GM12878 (cell line): ENCODE results near the gene COPRS. TPM values are rescaled to one million over a fixed set of nuclear protein-coding genes. Genes with fewer than 3 reads are reported as not detected.

ENCODE experiments used
- ATAC-seq: fragments of 200-7000 bp; cut with Tn5 transposase; 3 replicates; pipeline ENCODE4 v1.9.1; 2020; ENCODE audit warnings: mild to moderate bottlenecking, moderate library complexity
- BruUV-seq: library from RNA; stranded (reverse); fragments of 400-500 nt; replicated peaks from 2 replicates; lab custom pipeline; 2021; lab: Mats Ljungman, UMichigan
- CTCF ChIA-PET: fragments of 300-600 bp; sonication (Branson Sonifier 250); formaldehyde crosslinking; extraction: SDS; loops from one replicate; lab custom pipeline; 2021; ENCODE audit warnings: inconsistent platforms; lab: Yijun Ruan, JAX
- POLR2A ChIA-PET: fragments of 350-600 bp; formaldehyde crosslinking; extraction: SDS; loops from one replicate; lab custom pipeline; 2021; ENCODE audit warnings: inconsistent platforms; lab: Charles Lee
- RAD21 ChIA-PET: fragments of 300-600 bp; sonication (Branson Sonifier 250); formaldehyde crosslinking; loops from one replicate; lab custom pipeline; 2023; ENCODE audit warnings: antibody characterized with exemption; ENCODE audit not compliant: unreplicated experiment; lab: Charles Lee
- SMC1A ChIA-PET: fragments of 300-600 bp; sonication (Branson Sonifier 250); formaldehyde crosslinking; loops from one replicate; lab custom pipeline; 2023; ENCODE audit not compliant: unreplicated experiment, uncharacterized antibody; lab: Charles Lee
- DNase-seq: peaks from one replicate; pipeline ENCODE4 v3.0.0-alpha.2; 2011; ENCODE audit warnings: low read depth, low spot score
- FAIRE-seq: peaks from 3 replicates; lab custom pipeline; 2011; peaks lifted over from hg19 to GRCh38; lab: Jason Lieb, UNC
- H2AFZ ChIP-seq: 2 replicates; pipeline ENCODE4 v1.6.0; 2011; ENCODE audit warnings: low read depth, low read length, control low read depth; ENCODE audit not compliant: control insufficient read depth
- H3K27ac ChIP-seq: 2 replicates; pipeline ENCODE4 v1.5.1; 2011; ENCODE audit warnings: control low read depth; ENCODE audit not compliant: control insufficient read depth, insufficient read depth
- H3K27me3 ChIP-seq, 2 experiments: replicated peaks in 1 of 2; 2 replicates each; pipeline versions ENCODE4 v1.6.0 to v1.6.1; 2011; ENCODE audit warnings: low read length in 1 of 2; ENCODE audit not compliant: control insufficient read depth in 2 of 2, insufficient read depth in 2 of 2
- H3K36me3 ChIP-seq, 2 experiments: 2 replicates each; pipeline ENCODE4 v1.5.1; 2011; ENCODE audit warnings: low read length in 1 of 2; ENCODE audit not compliant: control insufficient read depth in 2 of 2, insufficient read depth in 2 of 2
- H3K4me1 ChIP-seq: 2 replicates; pipeline ENCODE4 v1.6.1; 2011; ENCODE audit warnings: mild to moderate bottlenecking, low read length, moderate library complexity, mixed read lengths; ENCODE audit not compliant: control insufficient read depth, insufficient read depth
- H3K4me2 ChIP-seq: 2 replicates; pipeline ENCODE4 v1.6.0; 2011; ENCODE audit warnings: control low read depth; ENCODE audit not compliant: control insufficient read depth, insufficient read depth
- H3K4me3 ChIP-seq: fragments of 200-600 bp; sonication (generic); 2 replicates; pipeline ENCODE4 v1.5.1; 2016
- H3K79me2 ChIP-seq: 2 replicates; pipeline ENCODE4 v1.6.0; 2011; ENCODE audit warnings: low read length; ENCODE audit not compliant: control insufficient read depth, insufficient read depth
- H3K9ac ChIP-seq: 2 replicates; pipeline ENCODE4 v1.8.0; 2011; ENCODE audit warnings: low read length, control low read depth, mixed read lengths; ENCODE audit not compliant: control insufficient read depth, insufficient read depth
- H3K9me3 ChIP-seq: replicated peaks from 3 replicates; pipeline ENCODE4 v1.5.1; 2011; ENCODE audit warnings: mild to moderate bottlenecking, low read length; ENCODE audit not compliant: control insufficient read depth, insufficient read depth
- H4K20me1 ChIP-seq: 2 replicates; pipeline ENCODE4 v1.6.0; 2011; ENCODE audit not compliant: control insufficient read depth, insufficient read depth
- BCL11A ChIP-seq: IDR thresholded peaks from 2 replicates; pipeline ENCODE4 v1.6.1; 2011; ENCODE audit warnings: low read depth, low read length
- JUND ChIP-seq: IDR thresholded peaks from 2 replicates; pipeline ENCODE4 v1.6.1; 2012; ENCODE audit warnings: low read depth, mild to moderate bottlenecking, low read length, improper control_type of control experiment, moderate library complexity
- SIN3A ChIP-seq: IDR thresholded peaks from 2 replicates; pipeline ENCODE4 v1.6.1; 2012; ENCODE audit warnings: low read depth, low read length, improper control_type of control experiment
- ZNF622 ChIP-seq: fragments of 450-650 bp; IDR thresholded peaks from 2 replicates; pipeline ENCODE4 v1.6.1; 2017; ENCODE audit warnings: mild to moderate bottlenecking, inconsistent platforms
- WGBS: methylation state at CpG from one replicate; pipeline ENCODE4 v1.1.6; 2016; ENCODE audit warnings: low lambda C conversion rate; ENCODE audit not compliant: insufficient replicate concordance, insufficient coverage; ENCODE audit errors: missing lambda C conversion rate; 5-methylcytosine and 5-hydroxymethylcytosine counted together
- in situ Hi-C: fragments of 300-500 bp; cut with MboI; formaldehyde crosslinking; loops from 9 replicates; pipeline ENCODE4 v1.14.3; 2018; ENCODE audit warnings: mixed read lengths
- intact Hi-C: fragments of 100-400 bp; cut with micrococcal nuclease; formaldehyde crosslinking; loops from one replicate; pipeline ENCODE4 v1.14.2; 2022; ENCODE audit not compliant: unreplicated experiment
- polyA plus RNA-seq, 11 experiments: library from polyadenylated mRNA; depleted of rRNA in 4 of 11; unstranded in 6 of 11; stranded (reverse) in 5 of 11; fragments of >200 nt; fragmentation: Nextera tagmentation in 4 of 11; fragmentation: Illumina TruSeq in 1 of 11; extraction: Ambion mirVana in 4 of 11; extraction: Trizol in 1 of 11; gene quantifications; 1 replicate in 1 of 11; 2 replicates in 10 of 11; pipeline versions ENCODE4 v1.2.1 to v1.2.3, GENCODE V29; 2011 to 2016; ENCODE audit warnings: inconsistent platforms in 2 of 11, missing spikeins in 2 of 11, low read depth in 1 of 11
- total RNA-seq, 4 experiments: library from RNA; depleted of rRNA in 3 of 4; stranded (reverse); fragments of >200 nt in 3 of 4; fragmentation: Illumina TruSeq in 1 of 4; extraction: Trizol in 1 of 4; gene quantifications; 2 replicates each; pipeline versions ENCODE4 v1.2.1 to v1.2.3, GENCODE V29; 2013 to 2021
- TF ChIP-seq, protein P1 (sequence below): fragments of 450-650 bp; conservative IDR thresholded peaks from 2 replicates; pipeline ENCODE4 v1.6.1; 2017; ENCODE audit warnings: mild to moderate bottlenecking, moderate library complexity
- TF ChIP-seq, protein P2 (sequence below): IDR thresholded peaks from 2 replicates; pipeline ENCODE4 v1.6.1; 2012; ENCODE audit warnings: improper control_type of control experiment, low read depth, low read length; ENCODE audit not compliant: insufficient replicate concordance

Gene COPRS
- total and polyA plus RNA-seq, 10 of the 15 experiments (the other 5 are each of a cell fraction or from before 2014, with no cell fraction given) = 6.3 to 41.9 (median 31.4) TPM

DNA sequence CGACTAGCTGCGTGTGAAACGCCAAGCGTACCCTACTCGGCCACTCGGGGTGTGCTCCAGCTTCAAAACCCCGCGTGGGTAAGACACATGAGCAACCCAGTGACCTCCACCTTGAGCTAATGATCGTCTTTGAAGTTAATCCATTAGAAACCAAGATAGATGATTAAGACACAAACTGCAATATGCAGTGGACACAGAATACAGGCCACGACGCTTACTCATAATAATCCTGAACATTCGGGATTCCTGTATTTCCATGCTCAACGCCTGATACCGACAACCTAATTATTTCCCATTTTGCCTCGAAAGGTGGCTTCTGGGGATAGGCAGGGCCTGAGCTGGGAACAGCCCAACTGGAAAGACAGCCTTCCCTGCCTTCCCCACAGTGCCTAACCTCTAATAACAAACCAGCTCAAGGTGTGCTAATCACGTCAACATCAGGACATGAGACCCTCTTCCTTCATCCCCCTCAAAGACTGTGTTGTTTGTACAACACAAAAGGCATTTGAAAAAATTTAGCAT lies 504 bp upstream of the COPRS start:
- H3K36me3 ChIP-seq = peaks cover 3% of the 10 kb centered on the region in 2 experiments; a peak in 3 of 4 replicates
- intact Hi-C loops = no loop called here
- H4K20me1 ChIP-seq = no peaks in the 10 kb centered on the region
- no peak overlapping the region for H3K9ac ChIP-seq
- ATAC-seq (no peak; the same call in 2 of the 3 replicates), DNase-seq (no peak), FAIRE-seq (no peak)
- TF ChIP-seq SIN3A (peak; percentile 85; the same call in 1 of the 2 replicates), BCL11A (no peak)
- peaks cover 7% of the 10 kb centered on the region; the same call in 1 of the 2 replicates for H3K4me1 ChIP-seq
- H3K27ac ChIP-seq = no peak overlapping the region
- H3K9me3 ChIP-seq = no peaks in the 10 kb centered on the region
- H3K27me3 ChIP-seq = no peaks in the 10 kb centered on the region
- in situ Hi-C loops = no loop called here
- peak overlapping the region; percentile 86 for H3K4me2 ChIP-seq
- 36% methylated on average over 14 of the region's 16 CpGs for WGBS
- H2AFZ ChIP-seq = peak overlapping the region; percentile 69
- ChIA-PET RAD21 (interaction anchor here (0.6 to 2.1 kb wide), 2 partner anchors 42 to 282 kb away, joined by 5 to 12 read pairs; partner anchors contain the start of gene UTP6), SMC1A (interaction anchor here (2.1 kb wide), 1 partner anchor 42 kb away, joined by 7 read pairs; the partner anchor contains the start of gene UTP6), CTCF (interaction anchor here (0.5 to 1.4 kb wide), 4 partner anchors 42 to 682 kb away, joined by 4 to 5 read pairs (median 5); partner anchors contain the start of gene UTP6), POLR2A (interaction anchor here (0.5 to 0.9 kb wide), 3 partner anchors 10 to 366 kb away, joined by 4 read pairs; no protein-coding TSS in a partner anchor)
- no TSS peak for BruUV-seq
- peak overlapping the region; percentile 56; the same call in 1 of the 2 replicates for H3K4me3 ChIP-seq
- H3K79me2 ChIP-seq = no peaks in the 10 kb centered on the region; the same call in 1 of the 2 replicates

DNA sequence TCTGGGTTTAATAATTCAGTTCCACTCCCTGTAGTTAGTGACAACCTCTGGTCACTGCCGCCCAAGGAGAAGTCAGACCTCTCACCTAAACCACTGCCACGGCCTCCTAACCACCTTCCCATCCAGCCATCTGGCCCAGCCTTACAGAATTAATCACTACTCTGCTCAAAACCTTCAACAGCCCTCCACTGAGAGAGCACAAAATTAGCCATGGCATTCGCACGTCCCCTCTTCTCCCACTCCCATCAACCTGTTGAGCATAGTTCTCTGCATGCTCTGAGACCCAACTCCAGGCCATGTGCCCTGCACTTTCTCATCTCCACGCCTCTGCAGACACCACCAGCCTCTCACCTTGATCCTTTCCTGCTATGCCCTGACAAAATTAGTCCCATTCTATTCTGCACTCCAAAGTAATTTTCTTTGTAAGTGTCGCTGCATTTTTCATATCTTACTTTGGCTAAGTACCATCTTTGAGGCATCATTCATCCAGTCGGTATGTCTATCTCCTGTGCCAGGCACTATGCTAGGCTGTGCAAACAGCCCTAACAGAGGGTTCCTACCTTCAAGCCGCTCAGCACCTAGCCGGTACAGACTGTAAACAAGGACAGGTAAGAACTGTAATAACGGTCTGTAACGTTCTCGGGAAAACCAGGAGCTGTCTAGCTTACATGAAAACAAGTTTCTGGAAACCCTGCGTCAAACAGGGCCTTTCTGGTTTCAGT lies 963 bp downstream of the COPRS start:
- ChIA-PET CTCF (interaction anchor here (1.0 to 1.2 kb wide), 2 partner anchors 15 to 43 kb away, joined by 4 to 8 read pairs; partner anchors contain the start of gene UTP6), SMC1A (interaction anchor here (0.6 to 1.6 kb wide), 3 partner anchors 24 to 604 kb away, joined by 3 to 4 read pairs (median 3); no protein-coding TSS in a partner anchor), RAD21 (interaction anchor here (2.1 kb wide), 1 partner anchor 43 kb away, joined by 12 read pairs; the partner anchor contains the start of gene UTP6), POLR2A (interaction anchor here (0.6 kb wide), 1 partner anchor 97 kb away, joined by 4 read pairs; no protein-coding TSS in a partner anchor)
- H3K9ac ChIP-seq = peak overlapping the region; percentile 5; the same call in 1 of the 2 replicates
- peaks cover 2 to 3% of the 10 kb centered on the region in 2 experiments; a peak in 3 of 4 replicates for H3K36me3 ChIP-seq
- in situ Hi-C loops (no loop called here), intact Hi-C loops (no loop called here)
- H2AFZ ChIP-seq = peak overlapping the region; percentile 11
- H3K27ac ChIP-seq = no peak overlapping the region
- BruUV-seq = TSS peak; percentile 64
- no peaks in the 10 kb centered on the region for H3K27me3 ChIP-seq
- H4K20me1 ChIP-seq = no peaks in the 10 kb centered on the region
- DNase-seq (no peak), FAIRE-seq (peak; percentile 56), ATAC-seq (peak; percentile 38)
- H3K79me2 ChIP-seq = no peaks in the 10 kb centered on the region; the same call in 1 of the 2 replicates
- H3K4me2 ChIP-seq = peak overlapping the region; percentile 78
- no peaks in the 10 kb centered on the region for H3K9me3 ChIP-seq
- H3K4me1 ChIP-seq = peaks cover 7% of the 10 kb centered on the region; the same call in 1 of the 2 replicates
- WGBS = 21% methylated on average over 13 of the region's 13 CpGs
- H3K4me3 ChIP-seq = peak overlapping the region; percentile 74
- TF ChIP-seq, protein P1, sequence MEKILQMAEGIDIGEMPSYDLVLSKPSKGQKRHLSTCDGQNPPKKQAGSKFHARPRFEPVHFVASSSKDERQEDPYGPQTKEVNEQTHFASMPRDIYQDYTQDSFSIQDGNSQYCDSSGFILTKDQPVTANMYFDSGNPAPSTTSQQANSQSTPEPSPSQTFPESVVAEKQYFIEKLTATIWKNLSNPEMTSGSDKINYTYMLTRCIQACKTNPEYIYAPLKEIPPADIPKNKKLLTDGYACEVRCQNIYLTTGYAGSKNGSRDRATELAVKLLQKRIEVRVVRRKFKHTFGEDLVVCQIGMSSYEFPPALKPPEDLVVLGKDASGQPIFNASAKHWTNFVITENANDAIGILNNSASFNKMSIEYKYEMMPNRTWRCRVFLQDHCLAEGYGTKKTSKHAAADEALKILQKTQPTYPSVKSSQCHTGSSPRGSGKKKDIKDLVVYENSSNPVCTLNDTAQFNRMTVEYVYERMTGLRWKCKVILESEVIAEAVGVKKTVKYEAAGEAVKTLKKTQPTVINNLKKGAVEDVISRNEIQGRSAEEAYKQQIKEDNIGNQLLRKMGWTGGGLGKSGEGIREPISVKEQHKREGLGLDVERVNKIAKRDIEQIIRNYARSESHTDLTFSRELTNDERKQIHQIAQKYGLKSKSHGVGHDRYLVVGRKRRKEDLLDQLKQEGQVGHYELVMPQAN = no peak
- no peak for TF ChIP-seq ZNF622
- no peak for TF ChIP-seq JUND
- TF ChIP-seq, protein P2, sequence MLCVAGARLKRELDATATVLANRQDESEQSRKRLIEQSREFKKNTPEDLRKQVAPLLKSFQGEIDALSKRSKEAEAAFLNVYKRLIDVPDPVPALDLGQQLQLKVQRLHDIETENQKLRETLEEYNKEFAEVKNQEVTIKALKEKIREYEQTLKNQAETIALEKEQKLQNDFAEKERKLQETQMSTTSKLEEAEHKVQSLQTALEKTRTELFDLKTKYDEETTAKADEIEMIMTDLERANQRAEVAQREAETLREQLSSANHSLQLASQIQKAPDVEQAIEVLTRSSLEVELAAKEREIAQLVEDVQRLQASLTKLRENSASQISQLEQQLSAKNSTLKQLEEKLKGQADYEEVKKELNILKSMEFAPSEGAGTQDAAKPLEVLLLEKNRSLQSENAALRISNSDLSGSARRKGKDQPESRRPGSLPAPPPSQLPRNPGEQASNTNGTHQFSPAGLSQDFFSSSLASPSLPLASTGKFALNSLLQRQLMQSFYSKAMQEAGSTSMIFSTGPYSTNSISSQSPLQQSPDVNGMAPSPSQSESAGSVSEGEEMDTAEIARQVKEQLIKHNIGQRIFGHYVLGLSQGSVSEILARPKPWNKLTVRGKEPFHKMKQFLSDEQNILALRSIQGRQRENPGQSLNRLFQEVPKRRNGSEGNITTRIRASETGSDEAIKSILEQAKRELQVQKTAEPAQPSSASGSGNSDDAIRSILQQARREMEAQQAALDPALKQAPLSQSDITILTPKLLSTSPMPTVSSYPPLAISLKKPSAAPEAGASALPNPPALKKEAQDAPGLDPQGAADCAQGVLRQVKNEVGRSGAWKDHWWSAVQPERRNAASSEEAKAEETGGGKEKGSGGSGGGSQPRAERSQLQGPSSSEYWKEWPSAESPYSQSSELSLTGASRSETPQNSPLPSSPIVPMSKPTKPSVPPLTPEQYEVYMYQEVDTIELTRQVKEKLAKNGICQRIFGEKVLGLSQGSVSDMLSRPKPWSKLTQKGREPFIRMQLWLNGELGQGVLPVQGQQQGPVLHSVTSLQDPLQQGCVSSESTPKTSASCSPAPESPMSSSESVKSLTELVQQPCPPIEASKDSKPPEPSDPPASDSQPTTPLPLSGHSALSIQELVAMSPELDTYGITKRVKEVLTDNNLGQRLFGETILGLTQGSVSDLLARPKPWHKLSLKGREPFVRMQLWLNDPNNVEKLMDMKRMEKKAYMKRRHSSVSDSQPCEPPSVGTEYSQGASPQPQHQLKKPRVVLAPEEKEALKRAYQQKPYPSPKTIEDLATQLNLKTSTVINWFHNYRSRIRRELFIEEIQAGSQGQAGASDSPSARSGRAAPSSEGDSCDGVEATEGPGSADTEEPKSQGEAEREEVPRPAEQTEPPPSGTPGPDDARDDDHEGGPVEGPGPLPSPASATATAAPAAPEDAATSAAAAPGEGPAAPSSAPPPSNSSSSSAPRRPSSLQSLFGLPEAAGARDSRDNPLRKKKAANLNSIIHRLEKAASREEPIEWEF = peak; percentile 17
